A549 (cell line): ENCODE results near the gene ARMC7. TPM values are rescaled to one million over a fixed set of nuclear protein-coding genes. Genes with fewer than 3 reads are reported as not detected.
"Not testable (repeated sequence)": the region's sequence is repeated elsewhere in the genome, so short reads cannot be mapped to it uniquely, and the experiment has no call there.

Experiments used
- ATAC-seq, 2 experiments: fragments of 200-7000 bp in 1 of 2; fragments of >200 bp in 1 of 2; cut with Nextera tagmentation in 1 of 2; cut with Tn5 transposase in 1 of 2; 3 replicates each; pipeline versions ENCODE4 v1.8.0 to v1.9.1; 2018 to 2020; ENCODE audit warnings: mild to moderate bottlenecking in 1 of 2, moderate library complexity in 1 of 2
- CTCF ChIA-PET: fragments of 300-600 bp; sonication (Branson Sonifier 250); formaldehyde crosslinking; extraction: SDS; loops from one replicate; lab custom pipeline; 2021; ENCODE audit warnings: antibody characterized with exemption, inconsistent platforms; lab: Yijun Ruan, JAX
- POLR2A ChIA-PET: fragments of 350-600 bp; formaldehyde crosslinking; extraction: SDS; loops from one replicate; lab custom pipeline; 2021; ENCODE audit warnings: antibody characterized with exemption, inconsistent platforms; lab: Yijun Ruan, JAX
- DNase-seq, 2 experiments: peaks; one replicate each; pipeline versions ENCODE4 v3.0.0 to v3.0.0-alpha.2; 2011 to 2016; ENCODE audit warnings: low read depth in 1 of 2, low spot score in 1 of 2
- FAIRE-seq: peaks from 2 replicates; lab custom pipeline; 2011; peaks lifted over from hg19 to GRCh38; lab: Jason Lieb, UNC
- H3K27ac ChIP-seq, 2 experiments: fragments of >200 bp; sonication (Bioruptor Twin); formaldehyde crosslinking; 3 replicates each; pipeline ENCODE4 v1.5.1; 2016 to 2017
- H3K4me1 ChIP-seq: fragments of >200 bp; sonication (Bioruptor Twin); formaldehyde crosslinking; 3 replicates; pipeline ENCODE4 v1.6.1; 2016
- H3K4me2 ChIP-seq: fragments of >200 bp; sonication (Bioruptor Twin); formaldehyde crosslinking; 3 replicates; pipeline ENCODE4 v1.6.1; 2016
- H3K4me3 ChIP-seq: fragments of >200 bp; sonication (Bioruptor Twin); formaldehyde crosslinking; 3 replicates; pipeline ENCODE4 v1.5.1; 2016
- H3K9me3 ChIP-seq: fragments of >200 bp; sonication (Bioruptor Twin); formaldehyde crosslinking; 3 replicates; pipeline ENCODE4 v1.6.1; 2016
- BCL3 ChIP-seq: fragments of >200 bp; sonication (Bioruptor Twin); formaldehyde crosslinking; IDR thresholded peaks from 3 replicates; pipeline ENCODE4 v1.6.1; 2016
- CEBPB ChIP-seq, 2 experiments: fragments of >200 bp in 1 of 2; sonication (Bioruptor Twin) in 1 of 2; formaldehyde crosslinking in 1 of 2; IDR thresholded peaks; 2 replicates each; pipeline ENCODE4 v1.6.1; 2012 to 2016
- EP300 ChIP-seq, 2 experiments: fragments of >200 bp; sonication (Bioruptor Twin); formaldehyde crosslinking; IDR thresholded peaks; 2 replicates in 1 of 2; 3 replicates in 1 of 2; pipeline ENCODE4 v1.6.1; 2016 to 2017
- HEYL ChIP-seq: fragments of 250-450 bp; sonication (Bioruptor Pico); IDR thresholded peaks from 2 replicates; pipeline ENCODE4 v1.8.0; 2021; ENCODE audit warnings: mild to moderate bottlenecking, moderate library complexity
- HOXB13 ChIP-seq: fragments of 250-450 bp; sonication (Bioruptor Pico); IDR thresholded peaks from 2 replicates; pipeline ENCODE4 v1.5.0; 2020; ENCODE audit warnings: low read depth, mild to moderate bottlenecking, moderate library complexity
- JUN ChIP-seq, 2 experiments: fragments of >200 bp; sonication (Bioruptor Twin); formaldehyde crosslinking; IDR thresholded peaks; 2 replicates in 1 of 2; 3 replicates in 1 of 2; pipeline ENCODE4 v1.6.1; 2016 to 2017
- JUNB ChIP-seq: fragments of >200 bp; sonication (Bioruptor Twin); formaldehyde crosslinking; IDR thresholded peaks from 2 replicates; pipeline ENCODE4 v1.6.1; 2016
- KDM5A ChIP-seq: fragments of 200-600 bp; sonication (generic); IDR thresholded peaks from 2 replicates; pipeline ENCODE4 v1.6.1; 2016; ENCODE audit warnings: antibody characterized with exemption, mild to moderate bottlenecking
- MAX ChIP-seq: IDR thresholded peaks from 2 replicates; pipeline ENCODE4 v1.6.1; 2012
- NR3C1 ChIP-seq: fragments of >200 bp; sonication (Bioruptor Twin); formaldehyde crosslinking; IDR thresholded peaks from 3 replicates; pipeline ENCODE4 v1.6.1; 2017
- POLR2AphosphoS2 ChIP-seq: conservative IDR thresholded peaks from 2 replicates; pipeline ENCODE4 v1.6.1; 2012; ENCODE audit warnings: low read length, improper control_type of control experiment, inconsistent platforms
- RCOR1 ChIP-seq: fragments of 150-350 bp; IDR thresholded peaks from 2 replicates; pipeline ENCODE4 v1.6.1; 2014; ENCODE audit warnings: antibody characterized with exemption, low read length, low read depth
- RNF2 ChIP-seq: fragments of 200-600 bp; sonication (generic); IDR thresholded peaks from 2 replicates; pipeline ENCODE4 v1.6.1; 2016; ENCODE audit warnings: low read depth, mild to moderate bottlenecking, antibody characterized with exemption, moderate library complexity, borderline replicate concordance
- SMC3 ChIP-seq: fragments of >200 bp; sonication (Bioruptor Twin); formaldehyde crosslinking; IDR thresholded peaks from 3 replicates; pipeline ENCODE4 v1.6.1; 2018; ENCODE audit warnings: inconsistent platforms
- USF2 ChIP-seq: fragments of 450-650 bp; IDR thresholded peaks from 2 replicates; pipeline ENCODE4 v1.6.1; 2014; ENCODE audit warnings: antibody characterized with exemption
- ZFP36 ChIP-seq: fragments of 450-650 bp; IDR thresholded peaks from 2 replicates; pipeline ENCODE4 v1.6.1; 2014; ENCODE audit warnings: borderline replicate concordance; ENCODE audit not compliant: partially characterized antibody
- WGBS: methylation state at CpG from one replicate; pipeline ENCODE4 v1.1.6; 2017; ENCODE audit errors: missing lambda C conversion rate; 5-methylcytosine and 5-hydroxymethylcytosine counted together
- polyA plus RNA-seq, 4 experiments: library from polyadenylated mRNA; depleted of rRNA in 3 of 4; stranded (reverse); fragments of >200 nt; fragmentation: RNase III in 1 of 4; extraction: RNeasy Plus Mini Kit Qiagen cat#74134 plus additional on column Dnase treatment in 1 of 4; gene quantifications; 2 replicates in 3 of 4; 3 replicates in 1 of 4; pipeline ENCODE4 v1.2.3, GENCODE V29; 2011 to 2017

ARMC7 gene
- polyA plus RNA-seq, 2 of the 4 experiments (the other 2 are of a cell fraction), result 8.5 to 12.6 TPM

GRCh38 chr17:75127936-75128335 lies 18.2 kb downstream of the ARMC7 start:
- H3K9me3 ChIP-seq, H3K4me3 ChIP-seq, ATAC-seq, DNase-seq, FAIRE-seq, H3K4me2 ChIP-seq: not testable (repeated sequence)
- ChIA-PET POLR2A (interaction anchor here (7.0 kb wide), 1 partner anchor 14 kb away, joined by 70 read pairs; no protein-coding TSS in a partner anchor), CTCF (interaction anchor here (1.1 to 62.2 kb wide), 5 partner anchors 9 to 166 kb away, joined by 3 to 3429 read pairs (median 154); partner anchors contain the start of genes ARMC7, ATP5PD, KCTD2 and NUP85)
- peak; percentile 44 to 57; a peak in 2 of 4 replicates for TF ChIP-seq CEBPB (IDR thresholded peaks at IDR 0.05)
- 88% methylated on average over 5 of the region's 5 CpGs for WGBS
- Histone ChIP-seq H3K4me1 (peaks cover 72% of the 10 kb centered on the region), H3K27ac (peak overlapping the region; percentile 3 to 97; a peak in 3 of 6 replicates)

GRCh38 chr17:75128694-75129505 lies 19.1 kb downstream of the ARMC7 start:
- no peak for FAIRE-seq
- DNase-seq, result no peak
- TF ChIP-seq JUN (IDR thresholded peaks at IDR 0.05) (peak in 1 of 2 experiments; percentile 17; a peak in 1 of 5 replicates), POLR2AphosphoS2 (peak; percentile 76), ZFP36 (no peak), MAX (0 out of 2 replicates have a peak, but pooled peaks have one; percentile 1), EP300 (IDR thresholded peaks at IDR 0.05) (no peak)
- TF ChIP-seq, all 56 proteins: peak for 3
- peak overlapping the region in 1 of 2 experiments; percentile 97; a peak in 3 of 6 replicates for H3K27ac ChIP-seq
- POLR2A ChIA-PET, result interaction anchor here (0.8 to 7.0 kb wide), 2 partner anchors 15 to 17 kb away, joined by 4 to 70 read pairs; no protein-coding TSS in a partner anchor
- no peaks in the 10 kb centered on the region for H3K9me3 ChIP-seq
- 92% methylated on average over 33 of the region's 33 CpGs for WGBS
- H3K4me1 ChIP-seq, result peaks cover 63% of the 10 kb centered on the region
- no peak overlapping the region for H3K4me2 ChIP-seq
- no peak overlapping the region for H3K4me3 ChIP-seq
- ATAC-seq, result no peak
- CTCF ChIA-PET, result interaction anchor here (1.1 to 62.2 kb wide), 7 partner anchors 8 to 168 kb away, joined by 3 to 3429 read pairs (median 23); partner anchors contain the start of genes ARMC7, ATP5PD, KCTD2 and NUP85

- 92% methylated on average over 9 of the region's 9 CpGs for WGBS
- peak overlapping the region in 1 of 2 experiments; percentile 97; a peak in 3 of 6 replicates for H3K27ac ChIP-seq
- H3K4me2 ChIP-seq, result peak overlapping the region; percentile 87
- no peak overlapping the region for H3K4me3 ChIP-seq
- FAIRE-seq (no peak), DNase-seq (no peak), ATAC-seq (no peak)
- CTCF ChIA-PET, result interaction anchor here (1.9 to 62.2 kb wide), 8 partner anchors 15 to 168 kb away, joined by 6 to 3429 read pairs (median 25); partner anchors contain the start of genes ARMC7, ATP5PD, KCTD2 and NUP85
- no peaks in the 10 kb centered on the region for H3K9me3 ChIP-seq
- TF ChIP-seq JUNB, result no peak
- TF ChIP-seq NR3C1, result no peak
- no peak for TF ChIP-seq RCOR1
- H3K4me1 ChIP-seq, result peaks cover 58% of the 10 kb centered on the region
- POLR2A ChIA-PET, result interaction anchor here (0.8 to 7.0 kb wide), 3 partner anchors 13 to 17 kb away, joined by 3 to 70 read pairs (median 4); no protein-coding TSS in a partner anchor
These were observed 19.8 kb downstream of the ARMC7 start for GRCh38 chr17:75129576-75129975.

GRCh38 chr17:75130059-75130631 lies 20.4 kb downstream of the ARMC7 start:
- 70% methylated on average over 24 of the region's 24 CpGs for WGBS
- H3K27ac ChIP-seq, result peak overlapping the region; percentile 97
- ATAC-seq (no peak), FAIRE-seq (no peak), DNase-seq (no peak)
- TF ChIP-seq SMC3 (no peak), HOXB13 (no peak), JUN (IDR thresholded peaks at IDR 0.05) (peak in 1 of 2 experiments; percentile 13; a peak in 1 of 5 replicates), RNF2 (no peak), HEYL (CRISPR knock-in tag) (no peak), USF2 (no peak), BCL3 (no peak), KDM5A (no peak)
- CTCF ChIA-PET, result interaction anchor here (1.4 to 62.2 kb wide), 16 partner anchors 15 to 181 kb away, joined by 3 to 3429 read pairs (median 11); partner anchors contain the start of genes ARMC7, ATP5PD, CDR2L and JPT1
- POLR2A ChIA-PET, result interaction anchor here (1.0 to 7.0 kb wide), 6 partner anchors 7 to 72 kb away, joined by 3 to 70 read pairs (median 9); no protein-coding TSS in a partner anchor
- H3K4me1 ChIP-seq, result peaks cover 53% of the 10 kb centered on the region
- peak overlapping the region; percentile 87 for H3K4me2 ChIP-seq
- H3K4me3 ChIP-seq, result peak overlapping the region; percentile 89
- no peaks in the 10 kb centered on the region for H3K9me3 ChIP-seq
